ENCODE measurements around the gene AUTS2.

DNA sequence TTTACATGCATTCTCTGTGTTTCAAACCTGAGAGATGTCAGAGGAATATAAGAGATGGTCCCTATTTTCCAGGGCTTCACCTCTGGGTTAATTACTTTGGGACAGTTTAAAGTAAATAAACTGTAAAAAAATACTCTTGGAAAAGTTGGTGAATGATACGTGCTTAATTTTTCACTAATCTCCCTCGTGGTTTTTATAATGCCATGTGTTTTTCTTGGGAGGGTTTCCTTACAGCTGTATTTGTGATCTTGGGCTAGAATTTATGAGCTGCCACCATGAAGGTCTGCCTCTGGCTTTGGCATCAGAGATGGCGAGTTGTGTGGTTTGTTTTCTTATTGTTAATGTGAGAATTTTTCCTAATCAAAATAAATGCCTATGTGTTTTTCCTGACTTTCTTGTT, 322.5 kb downstream of the AUTS2 start:
- TF ChIP-seq SUZ12 (IDR thresholded peaks at IDR 0.05; ENCODE audit: extremely low read depth, insufficient read depth, insufficient read length) (no peak), ZNF274 (IDR thresholded peaks at IDR 0.05; ENCODE audit: low read depth, low read length) (no peak)
